NCI-H526 treated with DMSO at 0.1 percent for 48 hours (cell line): ENCODE results near the gene HERC5.
"Not testable (repeated sequence)": the region's sequence is repeated elsewhere in the genome, so short reads cannot be mapped to it uniquely, and the experiment has no call there.

Source experiments
- DNase-seq: peaks from one replicate; lab custom pipeline; 2025; lab: John Stamatoyannopoulos, UW

Gene HERC5

DNA sequence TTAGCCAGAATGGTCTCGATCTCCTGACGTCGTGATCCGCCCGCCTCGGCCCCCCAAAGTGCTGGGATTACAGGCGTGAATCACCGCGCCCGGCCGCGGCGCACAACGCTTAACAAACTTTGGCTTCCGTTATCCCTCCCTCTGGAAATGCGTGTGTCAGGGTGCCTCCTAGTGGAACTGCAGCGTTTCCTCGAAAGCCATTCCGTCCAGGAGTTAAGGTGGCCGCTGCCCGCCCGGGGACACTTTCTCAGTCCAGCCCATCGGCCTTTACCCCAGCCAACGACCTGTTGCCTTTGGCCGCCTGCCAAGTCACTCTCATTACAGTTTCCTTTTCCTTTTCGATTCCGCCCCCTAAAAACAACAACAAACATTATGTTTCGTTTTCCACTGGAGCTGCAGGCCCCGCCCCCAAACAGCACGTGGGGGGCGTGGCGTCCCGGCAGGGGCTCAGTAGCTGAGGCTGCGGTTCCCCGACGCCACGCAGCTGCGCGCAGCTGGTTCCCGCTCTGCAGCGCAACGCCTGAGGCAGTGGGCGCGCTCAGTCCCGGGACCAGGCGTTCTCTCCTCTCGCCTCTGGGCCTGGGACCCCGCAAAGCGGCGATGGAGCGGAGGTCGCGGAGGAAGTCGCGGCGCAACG, at the start of gene HERC5:
HERC5 (plus strand) TSS at position 450 of the 637 bp plus-strand sequence; CDS start at position 601, 151 bp downstream.
- DNase-seq: peak; percentile 64

DNA sequence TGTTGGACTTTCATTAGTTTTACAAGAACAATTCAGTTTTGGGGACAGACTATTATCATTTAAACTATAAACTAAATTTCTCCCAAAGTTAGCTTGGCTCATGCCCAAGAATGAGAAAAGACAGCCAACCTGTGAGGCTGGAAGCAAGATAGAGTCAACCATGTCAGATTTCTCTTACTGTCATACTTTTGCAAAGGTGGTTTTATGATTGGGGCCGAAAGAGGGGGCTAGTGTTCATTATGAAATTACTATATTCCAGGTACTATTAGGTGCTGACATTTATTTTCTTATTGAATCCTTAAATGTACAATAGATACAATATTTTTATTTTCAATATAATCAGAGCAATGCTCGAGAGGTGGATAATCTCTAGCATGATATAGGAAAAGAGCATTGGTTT, 47.7 kb upstream of the HERC5 start:
- DNase-seq: no peak

DNA sequence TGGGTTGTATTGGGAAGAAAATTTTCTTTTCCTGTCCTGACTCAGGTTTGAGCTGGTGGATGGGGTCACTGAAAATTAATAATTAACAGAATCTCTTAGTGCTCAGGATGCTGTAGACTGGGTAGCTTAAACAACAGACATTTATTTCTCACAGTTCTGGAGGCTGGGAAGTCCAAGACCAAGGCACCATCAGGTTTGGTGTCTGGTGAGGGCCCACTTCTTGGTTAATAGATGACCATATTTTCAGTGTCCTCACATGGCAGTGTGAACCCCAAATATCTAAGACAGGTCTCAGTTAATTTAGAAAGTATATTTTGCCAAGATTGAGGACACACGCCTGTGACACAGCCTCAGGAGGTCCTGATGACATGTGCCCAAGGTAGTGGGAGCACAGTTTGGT, 47.1 kb upstream of the HERC5 start:
- no peak for DNase-seq

DNA sequence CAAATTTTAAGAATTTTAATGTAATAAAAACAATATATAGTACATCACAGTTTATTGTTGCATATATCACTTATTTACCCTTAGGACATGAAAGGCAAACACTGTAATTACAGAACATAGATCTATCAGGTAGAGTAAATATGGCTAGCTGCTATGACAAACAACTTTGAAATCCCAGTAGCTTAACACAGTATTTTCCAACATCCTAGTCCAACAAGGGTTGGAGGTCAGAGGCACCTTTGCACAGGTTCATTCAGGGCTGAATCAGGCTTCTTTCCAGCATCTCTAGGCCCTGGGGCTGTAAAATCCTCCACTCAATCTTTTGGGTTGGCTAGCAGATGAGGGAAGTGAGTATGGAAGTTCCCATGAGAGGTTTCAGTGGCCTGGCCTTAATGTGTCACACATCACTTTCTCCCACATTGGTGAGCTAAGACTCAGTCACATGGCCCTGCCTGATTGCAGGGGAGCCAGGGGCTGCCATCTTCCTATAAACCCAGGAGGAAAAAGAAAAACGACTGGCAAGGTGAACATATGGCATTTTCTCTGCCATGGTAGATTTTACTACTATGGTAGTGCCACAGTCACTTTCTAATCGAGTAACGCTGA, 45.3 kb upstream of the HERC5 start:
- DNase-seq: no peak

DNA sequence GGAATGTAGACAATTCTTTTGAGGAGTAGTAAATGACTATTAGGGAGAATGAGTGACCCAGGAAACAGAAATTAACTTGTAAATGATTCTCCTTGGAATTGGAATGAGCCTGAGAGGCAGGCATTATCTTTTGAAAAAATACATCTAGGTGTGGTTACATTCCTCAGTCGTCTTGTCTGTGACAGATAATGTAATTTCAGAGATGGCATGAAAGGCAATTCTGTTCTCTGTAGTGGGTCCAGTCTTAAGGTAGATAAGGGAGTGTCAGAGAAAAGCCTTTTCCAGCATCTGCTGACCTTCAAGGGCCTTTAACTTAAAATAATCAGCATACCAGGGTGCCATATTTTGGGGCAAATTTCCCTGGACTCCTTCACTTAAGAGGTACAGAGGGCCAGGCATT, 43.1 kb upstream of the HERC5 start:
- DNase-seq: no peak

DNA sequence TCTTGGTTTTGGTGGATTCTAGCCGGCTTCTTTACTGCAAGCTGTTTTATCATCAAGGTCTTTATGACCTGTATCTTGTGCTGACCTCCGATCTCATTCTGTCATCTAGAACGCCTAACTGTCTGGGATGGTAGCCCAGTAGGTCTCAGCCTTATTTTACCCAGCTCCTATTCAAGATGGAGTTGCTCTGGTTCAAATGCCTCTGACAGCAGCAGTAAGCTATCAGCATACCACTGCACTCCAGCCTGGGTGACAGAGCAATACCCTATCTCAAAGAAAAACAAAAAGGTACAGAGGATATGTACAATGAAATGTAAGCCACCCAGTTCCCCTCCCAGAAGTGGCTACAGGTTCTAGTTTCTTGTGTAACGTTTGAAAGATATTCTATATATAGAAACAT, 42.2 kb upstream of the HERC5 start:
- no peak for DNase-seq

DNA sequence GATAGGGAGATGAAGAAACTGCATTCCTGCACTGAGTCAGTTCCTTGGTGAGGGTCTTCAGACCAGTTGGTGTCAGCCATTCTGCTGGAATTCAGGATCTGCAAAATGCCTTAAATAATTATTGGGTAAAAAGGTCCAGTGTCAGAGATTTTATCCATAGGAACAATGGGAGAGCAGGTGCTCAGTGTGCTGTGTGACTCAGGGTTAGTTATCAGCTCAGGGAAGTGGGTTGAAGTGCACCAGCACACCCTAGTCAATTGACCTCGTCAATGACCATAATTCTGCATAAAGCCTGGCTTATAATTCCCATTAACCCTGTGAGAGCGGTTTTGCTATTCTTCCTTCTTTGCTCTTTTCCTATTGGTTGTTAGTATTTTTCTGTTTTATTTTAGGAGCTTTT, 40.9 kb upstream of the HERC5 start:
- no peak for DNase-seq

DNA sequence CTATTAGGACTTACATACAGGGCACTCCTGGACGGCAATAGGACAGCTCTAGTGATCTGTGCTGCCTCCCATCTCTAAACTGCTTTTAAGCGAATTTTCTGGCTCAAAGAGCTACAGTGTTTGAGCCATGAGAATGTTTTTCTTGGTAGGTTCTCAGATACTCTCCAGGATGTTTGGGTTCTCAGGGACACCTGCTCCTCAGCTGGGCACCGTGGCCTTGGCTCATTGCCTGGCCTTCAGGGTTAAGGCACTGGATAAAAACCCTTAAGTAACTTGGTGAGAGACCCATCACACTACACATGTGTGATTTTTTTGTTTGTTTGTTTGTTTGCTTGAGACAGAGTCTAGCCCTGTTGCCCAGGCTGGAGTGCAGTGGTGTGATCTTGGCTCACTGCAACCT, 38.5 kb upstream of the HERC5 start:
- no peak for DNase-seq

DNA sequence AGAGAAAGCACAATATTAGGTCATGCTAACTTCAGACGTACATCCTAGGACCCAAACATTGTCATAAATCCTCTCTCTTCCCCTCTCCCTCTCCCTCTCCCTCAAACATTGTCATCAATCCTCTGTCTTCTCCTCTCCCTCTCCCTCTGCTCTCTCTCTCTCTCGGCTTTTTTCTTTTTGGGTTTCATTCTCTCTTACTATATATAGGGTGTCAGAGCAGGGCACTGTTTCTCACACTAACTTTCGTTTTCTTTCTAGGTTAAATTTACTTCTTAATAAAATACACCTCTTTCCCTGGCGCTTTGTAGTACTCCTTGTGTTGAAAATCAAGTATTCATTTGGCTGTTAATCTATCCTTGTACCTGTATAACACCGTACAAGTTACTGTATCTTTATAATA, 37.0 kb upstream of the HERC5 start:
- no peak for DNase-seq

DNA sequence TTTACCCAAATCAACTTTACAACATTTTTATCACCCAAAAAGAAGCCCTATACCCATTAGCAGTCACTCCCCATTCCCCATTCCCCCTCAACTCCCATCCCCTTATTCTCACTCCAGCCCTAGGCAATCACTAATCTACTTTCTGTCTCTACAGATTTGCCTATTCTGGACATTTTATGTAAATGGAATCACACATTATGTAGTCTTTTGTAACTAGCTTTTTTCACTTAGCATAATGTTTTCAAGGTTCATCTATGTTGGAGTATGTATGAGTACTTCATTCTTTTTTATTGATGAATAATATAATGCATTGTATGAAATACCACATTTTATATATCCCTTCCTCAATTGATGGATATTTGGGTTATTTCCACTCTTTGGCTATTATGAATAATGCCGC, 36.1 kb upstream of the HERC5 start:
- no peak for DNase-seq

DNA sequence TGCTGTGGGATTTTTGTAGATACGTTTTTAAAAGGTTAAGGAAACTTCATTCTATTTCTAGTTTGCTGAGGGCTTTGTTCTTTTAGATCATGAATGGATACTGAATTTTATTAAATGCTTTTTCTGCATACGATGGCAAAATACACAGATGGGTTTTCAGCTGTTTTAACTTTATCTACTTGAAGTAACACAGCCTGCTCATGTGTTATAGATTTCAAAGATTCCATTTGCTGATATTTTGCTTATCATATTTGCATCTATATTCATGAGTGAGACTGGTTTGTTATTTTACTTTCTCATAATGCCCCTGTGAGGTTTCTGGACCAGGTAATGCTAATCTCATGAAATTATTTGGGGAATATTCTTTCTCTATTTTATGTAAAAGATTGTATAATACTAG, 34.5 kb upstream of the HERC5 start:
- no peak for DNase-seq

DNA sequence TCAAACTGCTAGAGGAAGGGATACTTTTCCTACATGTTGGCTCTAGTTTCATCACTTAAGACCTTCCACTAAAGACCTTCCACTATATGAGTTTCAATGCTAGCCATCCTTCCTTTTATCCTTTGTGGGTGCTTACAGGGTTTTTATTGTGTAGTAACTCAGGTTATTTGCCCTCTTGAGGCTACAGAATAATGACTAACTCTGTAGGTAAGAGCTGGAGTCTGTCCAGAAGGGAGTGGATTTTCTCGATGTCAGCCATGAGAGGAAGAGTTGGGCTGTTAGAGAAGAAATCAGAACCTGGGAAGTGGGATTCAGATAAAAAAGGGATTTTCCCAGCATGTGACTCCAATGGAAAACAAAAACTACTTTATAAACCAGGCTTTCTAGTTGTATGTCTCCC, 27.5 kb upstream of the HERC5 start:
- DNase-seq: no peak

DNA sequence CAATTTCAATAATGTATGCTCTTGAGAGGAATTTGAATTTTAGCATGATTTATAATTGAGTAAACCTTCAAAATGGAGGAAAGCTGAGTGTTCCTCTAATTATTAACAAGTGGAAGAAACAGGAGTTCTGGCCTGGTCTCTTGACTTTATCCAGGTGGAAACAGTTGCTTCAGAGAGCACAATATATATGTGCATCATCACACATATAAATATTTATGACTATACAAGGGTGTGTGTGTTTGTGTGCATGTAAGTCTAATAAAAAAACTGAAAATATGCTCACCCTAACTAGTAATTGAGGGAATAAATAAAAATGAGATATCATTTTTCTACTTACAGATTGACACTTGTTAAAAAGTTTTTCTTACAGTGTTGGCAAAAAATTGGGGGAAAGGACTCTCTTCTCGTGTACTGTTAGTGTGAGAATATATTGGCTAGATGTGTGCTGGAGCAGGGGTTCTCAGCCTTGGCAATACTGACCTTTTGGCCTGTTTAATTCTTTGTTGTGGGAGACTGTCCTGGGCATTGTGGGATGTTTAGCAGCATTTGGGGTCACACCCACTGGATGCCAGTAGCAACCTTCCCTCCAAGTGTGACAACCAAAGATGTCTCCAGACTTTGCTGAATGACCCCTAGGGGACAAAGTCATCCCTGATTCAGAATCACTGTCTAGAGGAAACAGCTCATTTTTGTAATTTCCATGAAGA, 20.8 kb upstream of the HERC5 start:
- DNase-seq: no peak

DNA sequence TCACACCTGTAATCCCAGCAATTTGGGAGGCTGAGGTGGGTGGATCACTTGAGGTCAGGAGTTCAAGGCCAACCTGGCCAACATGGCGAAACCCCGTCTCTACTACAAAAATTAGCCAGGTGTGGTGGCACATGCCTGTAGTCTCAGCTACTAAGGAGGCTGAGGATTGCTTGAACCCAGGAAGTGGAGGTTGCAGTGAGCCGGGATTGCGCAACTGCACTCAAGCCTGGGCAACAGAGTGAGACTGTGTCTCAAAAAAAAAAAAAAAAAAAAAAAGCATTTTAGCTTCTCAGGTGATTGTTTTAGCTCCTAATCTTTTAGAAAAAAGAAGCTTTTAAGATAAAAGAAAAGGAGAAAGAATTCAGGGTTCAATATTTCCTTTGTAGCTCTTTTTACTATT, 19.0 kb upstream of the HERC5 start:
- DNase-seq: not testable (repeated sequence)

DNA sequence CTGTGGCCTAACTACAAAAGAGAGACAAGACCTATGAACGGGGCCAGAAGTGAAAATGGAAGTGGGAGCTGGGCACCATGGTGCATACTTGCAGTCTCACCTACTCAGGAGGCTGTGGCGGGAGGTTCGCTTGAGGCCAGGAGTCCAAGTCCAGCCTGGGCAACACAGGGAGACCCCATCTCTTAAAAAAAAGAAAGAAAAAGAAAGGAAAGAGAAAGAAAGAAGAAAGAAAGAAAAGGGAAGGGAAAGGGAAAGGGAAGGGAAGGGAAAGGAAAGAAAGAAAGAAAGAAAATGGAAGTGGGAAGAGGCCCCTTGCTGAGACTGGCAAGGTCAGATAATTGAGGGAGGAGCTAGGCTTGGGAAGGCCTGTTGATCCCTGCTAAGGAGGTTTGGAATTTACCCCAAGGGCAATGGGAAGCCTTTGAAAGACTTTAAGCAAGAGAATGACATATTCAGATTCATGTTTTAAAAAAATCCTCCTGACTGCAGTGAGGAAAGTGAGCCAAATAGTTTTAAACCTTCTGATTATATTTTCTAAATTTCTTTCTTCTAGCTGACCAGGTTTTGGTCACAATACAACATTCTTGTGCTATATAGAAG, 17.7 kb upstream of the HERC5 start:
- no peak for DNase-seq

DNA sequence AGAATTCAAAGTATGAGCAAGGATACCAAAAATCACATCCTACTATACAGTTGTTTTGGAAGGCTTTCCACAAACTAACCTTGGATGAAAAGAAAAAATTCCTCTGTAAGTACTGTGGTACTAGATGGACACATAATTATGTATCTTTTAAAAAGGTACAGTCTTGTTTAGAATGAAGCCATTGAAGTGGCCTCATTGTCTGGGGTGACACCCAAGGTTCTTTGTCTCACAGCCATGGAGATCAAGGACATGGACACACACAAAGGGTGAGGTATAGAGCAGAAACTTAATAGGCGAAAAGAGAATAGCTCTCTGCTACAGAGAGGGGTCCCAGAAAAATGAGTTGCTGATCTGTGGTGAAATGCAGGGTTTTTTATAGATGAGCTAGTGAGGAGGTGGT, 16.8 kb upstream of the HERC5 start:
- DNase-seq: no peak

DNA sequence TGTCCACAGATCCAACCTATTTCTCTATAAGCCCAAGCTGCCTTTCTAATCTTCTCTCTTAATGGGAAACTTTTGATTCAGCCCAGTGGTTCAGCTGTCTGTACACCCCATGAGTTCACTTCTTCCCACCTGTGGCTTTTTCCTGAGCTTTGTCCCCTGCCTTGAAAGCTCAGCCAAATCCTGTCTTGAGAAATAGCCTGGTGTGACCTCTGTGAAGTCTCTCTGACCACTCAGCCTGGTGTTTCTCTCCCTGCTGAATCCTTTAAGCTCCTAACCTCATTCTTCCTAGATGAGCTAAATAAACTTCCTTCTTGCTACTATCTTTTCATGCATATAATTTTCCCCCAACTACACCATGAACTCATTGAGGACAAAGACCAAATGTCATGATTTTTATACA, 15.2 kb upstream of the HERC5 start:
- DNase-seq: no peak

DNA sequence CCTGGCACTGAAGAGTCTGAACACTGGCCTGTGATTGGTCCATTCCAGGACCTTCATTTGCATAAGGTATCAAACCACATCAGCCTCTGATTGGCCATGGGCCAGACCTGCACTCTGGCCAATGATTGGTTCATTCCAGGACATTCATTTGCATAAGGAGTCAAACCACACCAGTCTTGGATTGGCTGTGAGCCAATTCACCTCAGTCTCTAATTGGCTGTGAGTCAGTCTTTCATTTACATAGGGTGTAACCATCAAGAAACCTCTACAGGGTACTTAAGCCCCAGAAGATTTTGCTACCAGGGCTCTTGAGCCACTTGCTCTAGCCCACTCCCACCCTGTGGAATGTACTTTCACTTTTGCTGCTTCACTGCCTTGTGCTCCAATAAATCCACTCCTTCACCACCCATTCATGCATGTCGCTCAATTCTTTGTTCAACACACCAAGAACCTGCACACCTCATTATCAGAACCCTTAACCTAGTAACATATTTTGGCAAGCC, 14.2 kb upstream of the HERC5 start:
- no peak for DNase-seq

DNA sequence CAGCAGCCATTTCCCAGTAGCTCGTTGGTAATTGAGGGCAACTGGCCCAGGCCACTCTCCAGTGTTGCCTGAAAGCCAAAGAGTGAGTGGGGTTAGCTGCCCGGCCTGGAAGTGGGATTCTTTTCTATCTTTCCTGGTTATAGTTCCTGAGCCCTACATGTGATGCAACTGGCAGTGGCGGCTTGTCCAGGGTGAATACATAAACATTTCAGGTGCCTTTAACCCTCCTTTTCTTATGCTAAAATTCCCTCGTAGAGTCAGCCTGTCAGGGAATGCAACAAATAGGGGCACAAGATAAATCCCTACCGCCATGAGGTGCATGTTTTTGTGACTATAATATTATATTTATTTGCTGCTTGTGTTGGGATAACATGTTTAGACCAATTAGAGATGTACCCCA, 13.4 kb upstream of the HERC5 start:
- no peak for DNase-seq

DNA sequence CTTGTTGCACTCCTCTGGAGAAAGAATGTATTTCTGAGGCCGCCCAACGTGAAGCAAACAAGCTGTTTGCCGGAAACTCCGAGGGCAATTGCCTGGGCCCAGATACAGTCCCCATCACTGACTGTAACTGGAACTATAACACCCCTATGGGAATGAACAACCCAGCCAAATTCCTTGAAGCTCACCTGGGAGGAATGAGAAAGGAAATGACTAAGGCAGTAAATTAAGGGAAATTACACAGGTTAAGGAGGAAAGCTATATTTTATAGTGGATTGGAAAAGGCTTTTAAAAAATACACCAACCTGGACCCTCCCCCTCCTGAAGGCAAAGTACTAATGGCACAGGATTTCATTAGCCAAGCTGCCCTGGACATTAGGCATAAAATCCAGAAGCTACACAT, 11.7 kb upstream of the HERC5 start:
- DNase-seq: no peak

DNA sequence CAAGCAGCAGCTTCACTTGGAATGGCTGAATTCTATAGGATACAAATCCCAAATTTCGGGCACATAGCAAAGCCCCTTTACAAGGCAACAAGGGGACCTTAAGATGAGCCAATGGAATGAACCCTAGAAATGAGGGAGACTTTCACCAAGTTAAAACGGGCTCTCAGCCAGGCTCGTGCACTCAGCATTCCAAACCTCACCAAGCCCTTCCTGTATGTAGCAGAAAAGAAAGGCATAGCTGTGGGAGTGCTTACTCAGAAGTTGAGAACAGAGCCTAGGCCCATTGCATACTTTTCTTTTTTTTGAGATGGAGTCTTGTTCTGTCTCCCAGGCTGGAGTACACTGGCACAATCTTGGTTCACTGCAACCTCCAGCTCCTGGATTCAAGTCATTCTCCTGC, 10.8 kb upstream of the HERC5 start:
- no peak for DNase-seq

DNA sequence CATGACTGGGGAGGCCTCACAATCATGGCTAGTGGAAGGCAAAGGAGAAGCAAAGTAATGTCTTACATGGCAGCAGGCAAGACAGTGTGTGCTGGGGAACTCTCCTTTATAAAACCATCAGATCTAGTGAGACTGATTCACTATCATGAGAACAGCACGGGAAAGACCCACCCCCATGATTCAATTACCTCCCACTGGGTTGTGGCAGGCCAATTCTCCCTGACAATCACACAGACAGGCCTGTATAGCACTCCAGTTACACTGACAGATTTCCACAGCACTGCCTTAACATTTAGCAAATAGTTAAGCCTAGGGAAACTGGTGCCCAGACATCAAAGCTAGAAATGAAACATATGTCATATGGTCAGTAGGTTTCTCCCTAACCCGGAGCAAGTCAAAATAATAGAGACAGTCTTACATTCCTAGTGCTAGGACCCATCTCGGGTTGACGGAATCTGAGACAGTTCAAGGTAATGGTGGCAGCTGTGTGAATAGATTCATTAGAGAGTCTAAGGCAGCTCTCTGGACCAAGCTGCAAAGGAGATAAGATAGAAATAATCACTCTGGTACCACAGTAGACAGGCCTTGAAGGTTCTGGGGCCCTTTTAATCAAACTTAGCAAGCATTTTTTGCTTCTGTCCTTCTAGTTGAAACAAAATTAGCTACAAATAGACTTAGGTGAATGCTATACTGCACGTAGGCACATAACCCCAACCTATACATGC, 9.4 kb upstream of the HERC5 start:
- DNase-seq: no peak
